ENCODE data around the gene RPP40. TPM values are rescaled to one million over a fixed set of nuclear protein-coding genes. Genes with fewer than 3 reads are reported as not detected.

Gene RPP40
- total RNA-seq, 1 donor from 2014 or later: 26.2 TPM

Other genes starting within 250 kb of the RPP40 start
- 26.7 and 47.2 TPM in 2 replicates for gene CDYL, start 227.6 kb downstream of the RPP40 start, total RNA-seq
- gene PPP1R3G, start 81.3 kb upstream of the RPP40 start, total RNA-seq: 0.33 and 0.39 TPM in 2 replicates